COR-L47 (cell line): Measurements from ENCODE around the gene RTN4R.

ENCODE experiments used
- DNase-seq: peaks from one replicate; lab custom pipeline; 2025; lab: John Stamatoyannopoulos, UW

The RTN4R gene

GRCh38 chr22:20199413-20199842 is 68.7 kb downstream of the RTN4R start:
- DNase-seq, result no peak

- DNase-seq, result no peak
Observed at GRCh38 chr22:20198557-20199319, 69.4 kb downstream of the RTN4R start.

GRCh38 chr22:20197407-20198030 is 70.6 kb downstream of the RTN4R start:
- DNase-seq, result no peak

- no peak for DNase-seq
Observed at GRCh38 chr22:20196094-20196842, 71.8 kb downstream of the RTN4R start.

GRCh38 chr22:20194681-20195593 is 73.2 kb downstream of the RTN4R start:
- no peak for DNase-seq

- no peak for DNase-seq
Observed at GRCh38 chr22:20193761-20194494, 74.2 kb downstream of the RTN4R start.

GRCh38 chr22:20192972-20193760 is 75.0 kb downstream of the RTN4R start:
- DNase-seq, result no peak

GRCh38 chr22:20192293-20192971 is 75.7 kb downstream of the RTN4R start:
- no peak for DNase-seq

- no peak for DNase-seq
Observed at GRCh38 chr22:20191803-20192202, 76.3 kb downstream of the RTN4R start.
